HepG2 (cell line): ENCODE results near the gene ITGAV. TPM values are rescaled to one million over a fixed set of nuclear protein-coding genes. Genes with fewer than 3 reads are reported as not detected.
A peak's percentile ranks its signal among the peaks of the same experiment; 100 is the strongest.

Experiments
- ATAC-seq: fragments of 200-7000 bp; cut with Tn5 transposase; 3 replicates; pipeline ENCODE4 v1.9.1; 2020; ENCODE audit warnings: mild to moderate bottlenecking, moderate library complexity
- BruUV-seq: library from RNA; stranded (reverse); fragments of 400-500 nt; replicated peaks from 2 replicates; lab custom pipeline; 2021; lab: Mats Ljungman, UMichigan
- CTCF ChIA-PET: fragments of 300-600 bp; formaldehyde crosslinking; extraction: SDS; loops from one replicate; lab custom pipeline; 2021; ENCODE audit warnings: low total read pairs, inconsistent platforms, low intra/inter-chr PET ratio; lab: Yijun Ruan, JAX
- POLR2A ChIA-PET: fragments of 350-600 bp; sonication (Branson Sonifier 250); formaldehyde crosslinking; loops from one replicate; lab custom pipeline; 2020; ENCODE audit warnings: antibody characterized with exemption, inconsistent platforms; lab: Yijun Ruan, JAX
- DNase-seq: peaks from one replicate; pipeline ENCODE4 v3.0.0-alpha.2; 2015; ENCODE audit warnings: low spot score
- FAIRE-seq: peaks from 3 replicates; lab custom pipeline; 2011; peaks lifted over from hg19 to GRCh38; lab: Jason Lieb, UNC
- H2AFZ ChIP-seq: one replicate; pipeline ENCODE4 v1.6.1; 2011; ENCODE audit warnings: low read length, inconsistent platforms
- H3K27ac ChIP-seq: fragments of 300-600 bp; 3 replicates; pipeline ENCODE4 v1.8.0; 2011; ENCODE audit warnings: mixed run types, mild to moderate bottlenecking, mixed read lengths, low read length, inconsistent platforms; ENCODE audit not compliant: insufficient read depth; ENCODE audit errors: extremely low read length
- H3K27me3 ChIP-seq, 2 experiments: fragments of 200-600 bp in 1 of 2; 2 replicates in 1 of 2; 3 replicates in 1 of 2; pipeline versions ENCODE4 v1.6.0 to v1.8.0; 2011; ENCODE audit warnings: low read length in 2 of 2, mild to moderate bottlenecking in 2 of 2, moderate library complexity in 2 of 2, inconsistent platforms in 1 of 2; ENCODE audit not compliant: insufficient read depth in 2 of 2, control insufficient read depth in 1 of 2
- H3K36me3 ChIP-seq, 2 experiments: fragments of 200-600 bp in 1 of 2; replicated peaks in 1 of 2; 2 replicates in 1 of 2; 3 replicates in 1 of 2; pipeline versions ENCODE4 v1.5.1 to v1.8.0; 2011; ENCODE audit warnings: low read length in 2 of 2, inconsistent platforms in 1 of 2; ENCODE audit not compliant: insufficient read depth in 2 of 2, control insufficient read depth in 1 of 2
- H3K4me1 ChIP-seq: 2 replicates; pipeline ENCODE4 v1.5.1; 2012; ENCODE audit warnings: low read length, inconsistent platforms; ENCODE audit not compliant: insufficient read depth
- H3K4me2 ChIP-seq: 2 replicates; pipeline ENCODE4 v1.6.0; 2011; ENCODE audit warnings: low read depth, low read length, inconsistent platforms
- H3K4me3 ChIP-seq, 3 experiments: fragments of 200-600 bp in 1 of 3; sonication (generic), shearing (Covaris generic) in 1 of 3; replicated peaks in 1 of 3; 2 replicates each; pipeline ENCODE4 v1.5.1; 2011 to 2016; ENCODE audit warnings: low read length in 3 of 3, inconsistent platforms in 2 of 3, low read depth in 2 of 3, mild to moderate bottlenecking in 2 of 3, control low read depth in 1 of 3, mixed read lengths in 1 of 3; ENCODE audit not compliant: insufficient read depth in 1 of 3
- H3K79me2 ChIP-seq: one replicate; pipeline ENCODE4 v1.6.1; 2011; ENCODE audit warnings: low read length, inconsistent platforms; ENCODE audit not compliant: insufficient read depth
- H3K9ac ChIP-seq: 2 replicates; pipeline ENCODE4 v1.6.0; 2011; ENCODE audit warnings: mild to moderate bottlenecking, low read depth, low read length, inconsistent platforms; ENCODE audit not compliant: insufficient read depth
- H3K9me3 ChIP-seq: 2 replicates; pipeline ENCODE4 v1.5.1; 2012; ENCODE audit warnings: mild to moderate bottlenecking, low read length
- H4K20me1 ChIP-seq: 2 replicates; pipeline ENCODE4 v1.6.0; 2011; ENCODE audit warnings: inconsistent platforms, mild to moderate bottlenecking, low read length, moderate library complexity; ENCODE audit not compliant: insufficient read depth
- ATAD3A ChIP-seq: sonication (generic); formaldehyde crosslinking; IDR thresholded peaks from 2 replicates; pipeline ENCODE4 v1.4.0; 2020; ENCODE audit warnings: missing genetic modification reagents
- CC2D1A ChIP-seq: sonication (generic); formaldehyde crosslinking; IDR thresholded peaks from 2 replicates; pipeline ENCODE4 v1.8.1; 2023; ENCODE audit warnings: mild to moderate bottlenecking, missing genetic modification reagents
- CEBPB ChIP-seq: IDR thresholded peaks from 2 replicates; pipeline ENCODE4 v1.6.1; 2011; ENCODE audit warnings: low read depth, low read length, improper control_type of control experiment, borderline replicate concordance
- CHD2 ChIP-seq: IDR thresholded peaks from 2 replicates; pipeline ENCODE4 v1.6.1; 2011; ENCODE audit warnings: low read depth, low read length, improper control_type of control experiment
- DNMT3B ChIP-seq: conservative IDR thresholded peaks from 2 replicates; pipeline ENCODE4 v1.6.1; 2016; ENCODE audit warnings: missing biosample characterization, control low read depth
- GATAD1 ChIP-seq: IDR thresholded peaks from 2 replicates; pipeline ENCODE4 v1.6.1; 2016; ENCODE audit warnings: missing genetic modification reagents, missing compliant biosample characterization
- ISX ChIP-seq: sonication (generic); formaldehyde crosslinking; conservative IDR thresholded peaks from 2 replicates; pipeline ENCODE4 v1.5.0; 2020; ENCODE audit warnings: missing genetic modification reagents
- MIER3 ChIP-seq: IDR thresholded peaks from 2 replicates; pipeline ENCODE4 v1.6.1; 2016; ENCODE audit warnings: missing compliant biosample characterization, borderline replicate concordance
- MXI1 ChIP-seq: IDR thresholded peaks from 3 replicates; pipeline ENCODE4 v1.6.1; 2012; ENCODE audit warnings: low read depth, low read length, inconsistent platforms, borderline replicate concordance
- PCBP2 ChIP-seq: fragments of 200-400 bp; formaldehyde crosslinking; optimal IDR thresholded peaks from 2 replicates; pipeline ENCODE3; 2018; ENCODE audit warnings: low read length, low read depth; ENCODE audit not compliant: poor library complexity, severe bottlenecking
- SP1 ChIP-seq, 2 experiments: fragments of 450-650 bp in 1 of 2; sonication (generic) in 1 of 2; formaldehyde crosslinking in 1 of 2; IDR thresholded peaks; 2 replicates each; pipeline versions ENCODE4 v1.4.0 to v1.6.1; 2016 to 2020; ENCODE audit warnings: missing genetic modification reagents in 1 of 2
- ZFAT ChIP-seq: sonication (generic); formaldehyde crosslinking; conservative IDR thresholded peaks from 2 replicates; pipeline ENCODE4 v1.8.1; 2023; ENCODE audit warnings: missing genetic modification reagents, inconsistent platforms
- ZNF260 ChIP-seq: sonication (generic); formaldehyde crosslinking; IDR thresholded peaks from 2 replicates; pipeline ENCODE4 v1.4.0; 2020; ENCODE audit warnings: missing genetic modification reagents, low read depth, mild to moderate bottlenecking, borderline replicate concordance
- ZNF30 ChIP-seq: sonication (generic); formaldehyde crosslinking; IDR thresholded peaks from 2 replicates; pipeline ENCODE4 v1.5.0; 2020; ENCODE audit warnings: mild to moderate bottlenecking, missing genetic modification reagents
- WGBS: methylation state at CpG from one replicate; pipeline ENCODE4 v1.1.6; 2017; ENCODE audit warnings: low lambda C conversion rate; 5-methylcytosine and 5-hydroxymethylcytosine counted together
- in situ Hi-C: cut with HindIII; loops from 2 replicates; pipeline ENCODE4 v1.10.0; 2017; ENCODE audit warnings: low pct_unique_long_range_greater_than_20kb; ENCODE audit not compliant: extremely low pct_ligation_motif_present
- intact Hi-C: fragments of 100-400 bp; cut with micrococcal nuclease; formaldehyde crosslinking; loops from one replicate; pipeline ENCODE4 v1.10.0; 2022; ENCODE audit not compliant: unreplicated experiment
- polyA plus RNA-seq, 8 experiments: library from polyadenylated mRNA; depleted of rRNA in 3 of 8; stranded (reverse) in 7 of 8; unstranded in 1 of 8; fragments of >200 nt; fragmentation: Illumina TruSeq in 4 of 8; extraction: Trizol in 4 of 8; gene quantifications; 2 replicates each; pipeline versions ENCODE4 v1.2.1 to v1.2.3, GENCODE V29; 2011 to 2016; ENCODE audit warnings: low read depth in 4 of 8, missing spikeins in 1 of 8, mixed read lengths in 1 of 8; ENCODE audit not compliant: insufficient read depth in 1 of 8
- total RNA-seq, 5 experiments: library from RNA; depleted of rRNA; stranded (reverse); fragments of >200 nt; fragmentation: Illumina TruSeq; extraction: Trizol; gene quantifications; 2 replicates each; pipeline ENCODE4 v1.2.3, GENCODE V29; 2016; ENCODE audit warnings: low read depth in 1 of 5

The ITGAV gene
- total and polyA plus RNA-seq, 2 of the 13 experiments (the other 11 are each of a cell fraction or from before 2014, with no cell fraction given), result 59.1 to 60.4 TPM

- CTCF ChIA-PET, result no interaction called here
- H3K36me3 ChIP-seq, result peaks cover 22 to 67% of the 10 kb centered on the region in 2 experiments
Measured at GRCh38 chr2:186675380-186675779, 85.5 kb downstream of the ITGAV start.

GRCh38 chr2:186683341-186683740 is 93.5 kb downstream of the ITGAV start:
- ChIA-PET CTCF (no interaction called here), POLR2A (no interaction called here)
- no peak overlapping the region for H3K4me2 ChIP-seq
- H3K27ac ChIP-seq, result no peak overlapping the region
- no peak for FAIRE-seq
- no peaks in the 10 kb centered on the region for H3K9me3 ChIP-seq
- no peaks in the 10 kb centered on the region for H3K4me1 ChIP-seq
- H3K79me2 ChIP-seq, result no peaks in the 10 kb centered on the region
- BruUV-seq, result no TSS peak
- WGBS, result 31% methylated on average over 4 of the region's 4 CpGs
- no peaks in the 10 kb centered on the region; a peak in 1 of 5 replicates for H3K36me3 ChIP-seq
- H4K20me1 ChIP-seq, result no peaks in the 10 kb centered on the region
- intact Hi-C loops, result no loop called here
- no peak; the same call in 2 of the 3 replicates for ATAC-seq
- H2AFZ ChIP-seq, result no peak overlapping the region
- no peaks in the 10 kb centered on the region for H3K27me3 ChIP-seq
- no peak overlapping the region for H3K9ac ChIP-seq
- TF ChIP-seq ISX (CRISPR knock-in tag) (no peak), CEBPB (peak; percentile 60)
- DNase-seq, result no peak
- no peak overlapping the region for H3K4me3 ChIP-seq
- in situ Hi-C loops, result no loop called here

More at GRCh38 chr2:186675380-186675779, 85.5 kb downstream of the ITGAV start:
- ATAC-seq (no peak), FAIRE-seq (no peak), DNase-seq (no peak)
- Histone ChIP-seq H3K9me3 (peaks cover 15% of the 10 kb centered on the region), H3K79me2 (no peaks in the 10 kb centered on the region), H3K4me2 (no peak overlapping the region), H2AFZ (no peak overlapping the region), H3K4me3 (no peak overlapping the region), H3K27me3 (no peaks in the 10 kb centered on the region), H4K20me1 (no peaks in the 10 kb centered on the region), H3K27ac (no peak overlapping the region), H3K9ac (no peak overlapping the region), H3K4me1 (no peaks in the 10 kb centered on the region)
- intact Hi-C loops (no loop called here), in situ Hi-C loops (no loop called here)
- no TSS peak for BruUV-seq
- POLR2A ChIA-PET, result no interaction called here
- TF ChIP-seq ZFAT (CRISPR knock-in tag), result no peak
- no peak for TF ChIP-seq DNMT3B
- TF ChIP-seq CHD2, result no peak
- no peak for TF ChIP-seq ATAD3A
- TF ChIP-seq PCBP2, result no peak
- TF ChIP-seq SP1 (IDR thresholded peaks at IDR 0.05), result no peak
- no peak for TF ChIP-seq SP1 (CRISPR knock-in tag; IDR thresholded peaks at IDR 0.05)
- TF ChIP-seq ZNF30 (CRISPR knock-in tag), result no peak
- TF ChIP-seq MIER3, result no peak
- no peak for TF ChIP-seq MXI1
- TF ChIP-seq GATAD1 (CRISPR knock-in tag), result no peak
- TF ChIP-seq ZNF260 (CRISPR knock-in tag), result no peak
- no peak for TF ChIP-seq CC2D1A (CRISPR knock-in tag)
- 100% methylated on average over 1 of the region's 1 CpG for WGBS
